ENCODE results near the gene ZNF337.

The ZNF337 gene

DNA sequence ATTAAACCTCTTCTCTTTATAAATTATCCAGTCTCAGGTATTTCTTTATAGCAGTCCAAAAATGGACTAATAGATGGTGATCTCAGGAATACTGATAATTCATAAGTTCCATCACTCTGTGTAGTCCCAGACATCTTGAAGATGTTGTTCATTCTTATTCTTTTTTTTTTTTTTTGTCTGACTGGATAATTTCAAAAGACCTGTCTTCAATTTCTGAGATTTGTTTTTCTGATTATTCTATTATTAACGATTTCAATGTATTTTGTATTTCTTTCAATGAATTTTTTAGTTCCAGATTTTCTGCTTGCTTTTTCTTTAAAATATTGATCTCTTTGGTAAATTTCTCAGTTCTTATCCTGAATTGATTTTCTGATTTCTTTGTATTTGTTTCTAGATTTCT, 29.7 kb upstream of the ZNF337 start:
- Histone ChIP-seq H3K27ac (ENCODE audit: low read depth, low read length, poor library complexity, severe bottlenecking) (no peak overlapping the region), H3K9ac (ENCODE audit: low read length) (no peak overlapping the region), H3K9me2 (ENCODE audit: low read depth, low read length) (no peaks in the 10 kb centered on the region), H3K79me2 (ENCODE audit: insufficient read depth, low read length) (no peaks in the 10 kb centered on the region), H3K4me1 (ENCODE audit: insufficient read depth, low read length, severe bottlenecking) (no peaks in the 10 kb centered on the region), H3K4me2 (ENCODE audit: low read length) (no peak overlapping the region), H4K20me1 (ENCODE audit: insufficient read depth, low read length) (no peaks in the 10 kb centered on the region), H3K9me3 (ENCODE audit: low read length) (no peaks in the 10 kb centered on the region), H2AFZ (ENCODE audit: low read length) (no peak overlapping the region), H3F3A (ENCODE audit: insufficient read depth, low read length) (no peaks in the 10 kb centered on the region), H3K4me3 (ENCODE audit: low read depth, low read length, poor library complexity, severe bottlenecking) (no peak overlapping the region), H3K27me3 (ENCODE audit: insufficient read depth, low read length) (no peaks in the 10 kb centered on the region), H3K36me3 (ENCODE audit: insufficient read depth, low read length) (no peaks in the 10 kb centered on the region)
- TF ChIP-seq CTCF (IDR thresholded peaks at IDR 0.05; ENCODE audit: low read length) (no peak), EZH2 (IDR thresholded peaks at IDR 0.05; ENCODE audit: borderline replicate concordance, low read length) (no peak)

GRCh38 chr20:25725639-25726038, 29.0 kb upstream of the ZNF337 start:
- H2AFZ ChIP-seq (ENCODE audit: low read length), result no peak overlapping the region
- no peaks in the 10 kb centered on the region for H3K36me3 ChIP-seq (ENCODE audit: insufficient read depth, low read length)
- H3K4me2 ChIP-seq (ENCODE audit: low read length), result no peak overlapping the region
- no peaks in the 10 kb centered on the region for H3K9me3 ChIP-seq (ENCODE audit: low read length)
- no peaks in the 10 kb centered on the region for H4K20me1 ChIP-seq (ENCODE audit: insufficient read depth, low read length)
- TF ChIP-seq EZH2 (IDR thresholded peaks at IDR 0.05; ENCODE audit: borderline replicate concordance, low read length), result no peak
- no peak for TF ChIP-seq CTCF (IDR thresholded peaks at IDR 0.05; ENCODE audit: low read length)
- H3K27me3 ChIP-seq (ENCODE audit: insufficient read depth, low read length), result no peaks in the 10 kb centered on the region
- no peak overlapping the region for H3K9ac ChIP-seq (ENCODE audit: low read length)
- no peaks in the 10 kb centered on the region for H3F3A ChIP-seq (ENCODE audit: insufficient read depth, low read length)
- no peaks in the 10 kb centered on the region for H3K4me1 ChIP-seq (ENCODE audit: insufficient read depth, low read length, severe bottlenecking)
- no peaks in the 10 kb centered on the region for H3K79me2 ChIP-seq (ENCODE audit: insufficient read depth, low read length)
- H3K27ac ChIP-seq (ENCODE audit: low read depth, low read length, poor library complexity, severe bottlenecking), result no peak overlapping the region
- no peak overlapping the region for H3K4me3 ChIP-seq (ENCODE audit: low read depth, low read length, poor library complexity, severe bottlenecking)
- no peaks in the 10 kb centered on the region for H3K9me2 ChIP-seq (ENCODE audit: low read depth, low read length)

- H3K27me3 ChIP-seq (ENCODE audit: insufficient read depth, low read length), result no peaks in the 10 kb centered on the region
- H3K9ac ChIP-seq (ENCODE audit: low read length), result no peak overlapping the region
- H3K4me2 ChIP-seq (ENCODE audit: low read length), result no peak overlapping the region
- no peaks in the 10 kb centered on the region for H3K9me3 ChIP-seq (ENCODE audit: low read length)
- no peaks in the 10 kb centered on the region for H3K79me2 ChIP-seq (ENCODE audit: insufficient read depth, low read length)
- no peak overlapping the region for H3K4me3 ChIP-seq (ENCODE audit: low read depth, low read length, poor library complexity, severe bottlenecking)
- no peaks in the 10 kb centered on the region for H3K4me1 ChIP-seq (ENCODE audit: insufficient read depth, low read length, severe bottlenecking)
- H2AFZ ChIP-seq (ENCODE audit: low read length), result no peak overlapping the region
- no peaks in the 10 kb centered on the region for H3K9me2 ChIP-seq (ENCODE audit: low read depth, low read length)
- H3K27ac ChIP-seq (ENCODE audit: low read depth, low read length, poor library complexity, severe bottlenecking), result no peak overlapping the region
- no peaks in the 10 kb centered on the region for H3F3A ChIP-seq (ENCODE audit: insufficient read depth, low read length)
- H3K36me3 ChIP-seq (ENCODE audit: insufficient read depth, low read length), result no peaks in the 10 kb centered on the region
- no peaks in the 10 kb centered on the region for H4K20me1 ChIP-seq (ENCODE audit: insufficient read depth, low read length)
- TF ChIP-seq CTCF (IDR thresholded peaks at IDR 0.05; ENCODE audit: low read length), result no peak
Measured at GRCh38 chr20:25723975-25724374, 27.3 kb upstream of the ZNF337 start.
